GM23338 (cell line): ENCODE measurements around the gene SNRNP25.

ENCODE experiments used
- CTCF ChIP-seq, 2 experiments: fragments of 200-600 bp in 1 of 2; sonication (generic) in 1 of 2; conservative IDR thresholded peaks; 2 replicates each; pipeline versions ENCODE4 v1.5.1 to v1.6.1; 2016 to 2017; ENCODE audit warnings: antibody characterized with exemption in 2 of 2, low read depth in 2 of 2, mild to moderate bottlenecking in 2 of 2, moderate library complexity in 1 of 2
- EZH2phosphoT487 ChIP-seq: fragments of 200-600 bp; sonication (generic); IDR thresholded peaks from one replicate; pipeline ENCODE4 v1.8.1; 2018; ENCODE audit warnings: antibody characterized with exemption; ENCODE audit not compliant: unreplicated experiment
- POLR2AphosphoS5 ChIP-seq: IDR thresholded peaks from 2 replicates; pipeline ENCODE4 v1.6.1; 2016; ENCODE audit warnings: antibody characterized with exemption, low read depth
- REST ChIP-seq: IDR thresholded peaks from one replicate; pipeline ENCODE4 v1.6.1; 2018; ENCODE audit warnings: antibody characterized with exemption; ENCODE audit not compliant: unreplicated experiment
- STAT1 ChIP-seq: IDR thresholded peaks from one replicate; pipeline ENCODE4 v1.6.1; 2016; ENCODE audit warnings: antibody characterized with exemption; ENCODE audit not compliant: unreplicated experiment

- TF ChIP-seq CTCF (conservative IDR thresholded peaks at IDR 0.05; ENCODE audit: low read depth in 2 of 2) = no peak
- TF ChIP-seq STAT1 = no peak
- TF ChIP-seq POLR2AphosphoS5 = no peak
- no peak for TF ChIP-seq EZH2phosphoT487
- TF ChIP-seq REST = no peak
These were observed 4.1 kb downstream of the SNRNP25 start for GRCh38 chr16:57711-58110.
